Activated T-cell treated with anti-CD3 and anti-CD28 coated beads, Interleukin-2, amount 50 U/mL, for 48 hours (primary cell): ENCODE results near the gene ARHGEF10L.
A peak's percentile ranks its signal among the peaks of the same experiment; 100 is the strongest.
"Not testable (repeated sequence)": the region's sequence is repeated elsewhere in the genome, so short reads cannot be mapped to it uniquely, and the experiment has no call there.

Source experiments
- DNase-seq, 2 experiments: peaks; one replicate each; pipeline ENCODE4 v3.0.0-alpha.2; 2020

The ARHGEF10L gene

DNA sequence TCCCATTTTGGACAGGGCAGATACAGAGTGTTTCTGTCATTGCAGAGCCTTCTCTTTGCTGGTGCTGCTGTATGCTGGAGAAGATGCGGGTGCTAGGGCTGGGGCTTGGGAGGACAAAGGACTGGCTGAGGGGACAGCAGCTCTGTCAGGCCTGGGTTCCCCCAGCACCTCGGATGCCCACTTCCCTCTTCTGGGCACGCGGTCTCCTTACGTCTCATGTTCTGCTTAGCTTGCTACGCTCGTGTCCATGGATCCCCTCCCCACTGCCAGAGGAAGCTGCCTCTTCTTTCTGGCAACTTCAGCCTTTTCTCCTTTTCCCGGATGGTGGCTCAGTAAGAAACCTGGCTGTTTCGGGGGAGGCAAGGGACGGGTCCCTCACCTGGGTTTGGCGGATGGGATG, 75.7 kb downstream of the ARHGEF10L start:
- DNase-seq: no peak

DNA sequence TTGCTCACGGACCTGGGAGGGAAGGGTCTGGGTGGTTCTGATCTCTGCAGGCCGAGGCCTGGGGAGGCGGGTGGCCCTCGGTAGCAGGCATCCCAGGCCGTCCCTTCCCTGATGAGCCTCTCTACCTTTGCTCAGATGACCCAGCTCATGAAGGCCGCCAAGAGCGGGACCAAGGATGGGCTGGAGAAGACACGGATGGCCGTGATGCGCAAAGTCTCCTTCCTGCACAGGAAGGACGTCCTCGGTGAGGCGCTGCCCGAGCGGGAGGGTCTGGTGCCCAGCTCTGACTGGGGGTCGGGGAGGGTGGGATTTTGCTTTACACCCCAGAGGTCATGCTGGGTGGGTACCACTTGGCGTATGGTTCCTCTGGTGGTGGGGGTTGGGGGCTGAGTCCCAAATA, 76.5 kb downstream of the ARHGEF10L start:
- no peak for DNase-seq

- DNase-seq: no peak
Measured at GRCh38 chr1:17616731-17617279, 77.3 kb downstream of the ARHGEF10L start.

DNA sequence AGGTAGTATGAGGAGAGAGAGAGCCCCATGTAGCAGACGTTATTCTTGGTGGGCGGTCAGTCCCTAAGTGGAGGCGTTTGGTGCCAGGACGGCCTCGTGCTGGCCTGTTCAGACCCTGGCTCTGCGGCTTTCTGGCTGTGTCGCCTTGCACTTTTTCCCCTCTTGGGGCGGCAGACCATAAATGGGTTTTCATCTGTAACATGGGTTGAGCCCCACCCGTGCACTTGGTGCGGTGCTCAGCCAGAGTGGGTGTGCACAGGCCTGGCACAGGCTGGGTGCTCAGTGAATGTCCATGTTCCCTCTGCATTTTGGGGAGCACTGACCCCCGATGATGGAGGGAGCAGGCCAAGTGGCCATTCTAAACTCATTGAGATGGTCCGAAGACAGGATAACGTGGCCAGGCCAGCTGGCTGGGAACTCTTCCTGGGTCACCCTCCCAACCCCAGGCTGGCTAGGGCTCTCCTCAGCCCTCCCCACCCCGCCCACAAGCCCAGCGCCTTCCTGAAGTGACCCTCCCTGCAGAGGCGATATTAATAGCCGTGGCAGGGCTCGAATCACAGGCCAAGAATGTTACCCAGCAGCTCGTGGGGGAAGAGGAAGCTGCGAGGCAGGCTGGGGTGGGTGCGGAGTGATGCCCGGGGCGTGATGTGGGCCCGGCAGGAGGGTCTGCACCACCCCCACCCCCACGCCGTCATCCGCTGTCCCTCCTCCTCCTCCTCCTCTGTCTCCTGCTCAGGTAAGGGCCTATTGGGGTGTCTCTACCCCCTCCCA, 78.5 kb downstream of the ARHGEF10L start:
- DNase-seq: no peak

DNA sequence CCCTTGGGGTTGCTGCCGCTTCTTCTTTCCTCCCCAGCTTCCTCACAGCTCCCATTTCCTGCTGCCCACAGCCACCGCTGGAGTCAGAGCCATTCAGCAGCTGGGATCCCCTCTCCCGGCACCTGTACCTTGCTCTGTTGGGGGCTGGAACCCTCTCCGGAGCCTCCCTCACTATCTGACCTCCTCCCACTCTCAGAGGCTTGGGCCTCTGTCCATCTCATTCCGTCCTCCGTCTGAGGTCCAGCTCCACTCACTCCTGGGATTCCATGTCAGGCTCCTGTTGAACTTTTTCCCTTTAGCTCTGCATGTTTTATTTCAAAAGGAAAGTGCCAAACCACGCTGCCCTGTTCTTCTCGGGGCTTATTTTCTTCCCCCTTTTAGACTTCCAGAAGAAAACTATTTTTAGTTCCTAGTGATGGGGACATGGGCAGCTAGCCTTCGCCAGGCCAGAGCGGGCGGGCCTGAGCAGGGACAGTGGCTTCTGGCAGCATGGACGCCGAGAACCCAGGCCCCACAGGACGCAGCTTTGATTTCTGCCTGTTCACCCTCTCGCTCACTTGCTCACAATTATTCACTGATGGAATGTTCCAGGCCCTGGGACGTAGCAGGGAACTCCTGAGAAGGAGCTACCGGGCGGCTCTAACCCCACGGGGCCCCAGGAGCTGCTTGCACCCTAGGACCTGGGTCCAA, 79.2 kb downstream of the ARHGEF10L start:
- DNase-seq: no peak

DNA sequence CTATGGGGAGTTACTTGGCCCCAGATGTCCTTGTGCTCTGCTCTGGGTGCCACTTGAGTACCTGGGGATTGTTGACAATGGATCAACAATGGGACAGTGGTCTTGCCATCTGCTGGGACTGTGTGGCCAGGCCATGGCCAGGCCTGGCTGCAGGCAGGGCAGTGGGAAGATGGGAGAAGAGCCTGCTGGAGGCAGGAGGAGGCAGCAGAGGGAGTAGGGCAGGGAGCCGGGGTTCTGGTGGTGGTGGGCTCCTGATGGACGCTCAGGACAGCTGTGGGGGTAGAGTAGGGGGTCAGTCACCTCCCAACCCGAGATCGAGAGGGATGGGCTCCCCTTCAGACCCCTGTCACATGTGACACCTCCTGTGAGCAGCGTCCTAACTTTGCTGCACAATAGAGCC, 81.0 kb downstream of the ARHGEF10L start:
- DNase-seq: no peak

DNA sequence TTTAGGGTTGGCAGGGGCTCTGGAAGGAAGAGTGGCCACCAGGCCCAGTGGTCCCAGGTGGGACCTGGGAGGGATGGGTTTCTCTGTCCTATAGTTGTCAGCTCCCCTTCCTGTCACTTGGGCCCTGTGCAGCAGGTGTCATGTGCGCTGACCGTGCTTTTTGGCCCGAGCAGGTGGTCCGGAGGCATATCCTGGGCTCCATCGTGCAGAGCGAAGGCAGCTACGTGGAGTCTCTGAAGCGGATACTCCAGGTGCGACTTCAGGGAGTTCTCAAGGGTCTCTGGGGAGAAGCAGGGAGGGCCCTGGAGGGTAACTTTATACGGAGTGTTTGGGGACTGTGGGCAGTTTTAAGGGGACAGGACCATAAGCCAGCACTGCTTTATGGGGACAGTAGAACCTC, 82.2 kb downstream of the ARHGEF10L start:
- DNase-seq: no peak

DNA sequence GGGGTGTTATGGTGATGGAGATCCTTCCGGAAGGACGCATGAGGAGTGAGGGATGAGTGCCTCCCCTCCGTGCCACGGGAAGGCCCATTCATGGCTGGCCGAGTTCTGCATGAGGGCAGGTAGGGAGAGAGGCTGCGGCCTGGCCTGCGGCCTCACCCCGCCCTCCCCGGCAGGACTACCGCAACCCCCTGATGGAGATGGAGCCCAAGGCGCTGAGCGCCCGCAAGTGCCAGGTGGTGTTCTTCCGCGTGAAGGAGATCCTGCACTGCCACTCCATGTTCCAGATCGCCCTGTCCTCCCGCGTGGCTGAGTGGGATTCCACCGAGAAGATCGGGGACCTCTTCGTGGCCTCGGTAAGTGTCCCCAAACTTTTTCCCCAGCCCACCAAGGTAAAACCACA, 83.3 kb downstream of the ARHGEF10L start:
- no peak for DNase-seq

DNA sequence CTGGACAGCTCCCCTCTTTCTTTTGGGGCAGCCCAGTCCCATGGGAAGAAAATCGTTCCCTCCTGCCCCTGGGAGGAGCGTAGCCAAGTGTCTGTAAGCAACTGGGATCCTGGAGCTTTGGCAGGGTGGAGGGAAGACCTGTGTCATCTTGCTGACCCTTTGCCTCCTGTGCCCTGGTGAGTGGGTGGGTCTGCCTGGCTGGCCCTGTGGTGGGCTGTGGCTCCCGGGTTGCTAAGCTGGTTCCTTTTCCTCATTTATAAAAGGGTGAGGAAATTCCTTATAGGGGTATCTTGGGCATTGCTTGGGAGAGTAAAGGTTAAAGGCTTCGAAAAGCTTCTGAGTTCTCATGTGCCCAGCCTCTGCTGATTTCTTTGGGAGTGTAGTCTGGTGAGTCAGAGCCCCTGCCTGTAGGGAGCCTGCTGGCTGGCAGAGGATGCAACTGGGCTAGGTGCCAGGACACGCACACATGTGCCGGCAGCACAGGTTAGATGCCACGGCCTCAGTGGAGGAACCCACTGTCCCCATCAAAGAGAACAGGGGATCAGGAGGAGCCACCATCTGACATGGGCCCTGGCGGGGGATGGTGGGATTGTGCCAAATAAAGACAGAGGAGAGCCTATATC, 85.2 kb downstream of the ARHGEF10L start:
- no peak for DNase-seq

GRCh38 chr1:17627239-17628052, 87.9 kb downstream of the ARHGEF10L start:
- DNase-seq: no peak

DNA sequence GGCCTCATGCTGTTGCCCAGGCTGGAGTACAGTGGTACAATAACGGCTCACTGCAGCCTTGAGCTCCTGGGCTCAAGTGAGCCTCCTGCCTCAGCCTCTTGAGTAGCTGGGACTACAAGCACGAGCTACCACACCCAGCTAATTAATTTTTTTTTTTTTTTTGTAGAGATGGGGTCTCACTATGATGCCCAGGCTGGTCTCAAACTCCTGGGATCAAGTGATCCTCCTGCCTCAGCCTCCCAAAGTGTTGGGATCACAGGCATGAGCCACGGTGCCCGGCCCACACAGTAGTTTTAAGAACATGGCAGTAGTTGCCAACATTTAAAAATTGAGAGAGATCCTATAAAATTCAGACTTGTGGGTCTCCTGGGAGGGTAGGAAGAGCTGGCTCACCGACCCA, 89.5 kb downstream of the ARHGEF10L start:
- DNase-seq: not testable (repeated sequence)

DNA sequence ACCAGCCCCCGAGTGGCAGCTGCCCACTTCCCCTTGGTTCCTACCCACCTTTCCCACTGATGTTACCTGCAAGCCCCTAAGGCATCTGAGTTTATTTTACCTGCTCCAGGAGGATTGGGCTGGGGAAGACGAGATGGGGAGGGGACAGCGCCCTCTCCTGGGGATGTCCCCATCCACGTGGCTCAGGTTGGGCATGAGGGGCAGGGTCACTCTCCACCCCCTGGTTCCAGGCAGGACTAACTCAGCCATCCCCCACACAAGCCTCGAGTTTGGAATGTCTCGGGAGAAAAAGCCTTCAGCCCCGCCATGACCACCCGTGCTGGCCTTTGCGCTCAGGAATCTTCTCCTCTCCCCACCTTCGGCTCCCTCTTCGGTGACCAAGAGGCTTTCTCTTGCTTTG, 90.0 kb downstream of the ARHGEF10L start:
- peak in 1 of 2 experiments; percentile 17 for DNase-seq

DNA sequence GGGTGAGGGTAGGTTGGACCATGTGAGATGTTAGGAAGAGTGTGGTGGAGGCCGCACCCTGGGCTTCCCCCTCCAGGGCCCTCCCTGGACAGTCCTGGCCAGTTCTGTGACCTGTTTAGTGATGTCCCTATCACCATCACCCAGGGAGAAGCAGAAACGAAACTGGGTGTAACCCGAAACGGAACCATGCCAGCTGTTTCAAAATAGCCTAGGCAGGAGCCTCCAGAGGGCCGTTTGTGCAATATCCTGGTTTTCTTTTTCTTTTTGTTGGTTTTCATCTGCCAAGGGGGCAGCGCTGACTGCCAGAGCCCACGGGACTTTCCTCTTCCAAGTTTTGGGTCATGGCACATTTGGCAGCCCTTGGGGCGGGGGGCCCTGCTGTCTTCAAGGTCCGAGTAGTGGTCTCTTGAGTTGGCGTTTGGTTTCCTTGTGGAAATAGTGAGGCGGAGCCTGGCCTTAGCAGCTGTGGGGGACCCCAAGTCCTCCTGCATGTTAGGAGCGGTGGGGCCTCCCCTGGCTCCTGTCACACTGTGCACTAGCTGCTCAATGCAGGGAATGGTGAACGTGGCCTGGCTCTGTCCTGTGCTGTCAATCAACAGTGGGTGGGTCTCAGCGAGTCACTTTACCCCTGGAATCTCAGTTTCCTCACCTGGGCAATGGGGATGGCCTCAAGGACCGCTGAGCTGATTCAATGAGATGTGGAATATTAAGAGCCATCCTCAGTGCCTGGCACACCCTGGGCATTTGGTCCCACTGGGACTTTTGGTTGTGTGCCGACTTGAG, 90.7 kb downstream of the ARHGEF10L start:
- no peak for DNase-seq

DNA sequence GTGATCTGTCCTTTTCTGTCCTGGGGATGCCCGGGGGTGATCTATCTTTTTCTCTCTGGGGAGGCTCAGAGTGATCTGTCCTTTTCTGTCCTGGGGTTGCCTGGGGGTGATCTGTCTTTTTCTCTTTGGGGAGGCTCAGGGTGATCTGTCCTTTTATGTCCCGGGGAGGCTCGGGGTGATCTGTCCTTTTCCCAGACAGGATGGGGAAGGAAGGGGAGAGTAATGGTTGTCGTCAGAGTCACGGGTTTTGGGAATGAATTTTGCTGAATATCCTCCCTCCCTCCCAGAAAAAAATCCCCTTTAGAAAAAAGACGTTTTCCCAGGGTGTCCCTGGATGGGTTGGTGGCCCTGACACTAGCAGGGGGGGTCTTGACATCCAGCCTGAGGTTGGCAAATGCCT, 91.5 kb downstream of the ARHGEF10L start:
- DNase-seq: no peak

DNA sequence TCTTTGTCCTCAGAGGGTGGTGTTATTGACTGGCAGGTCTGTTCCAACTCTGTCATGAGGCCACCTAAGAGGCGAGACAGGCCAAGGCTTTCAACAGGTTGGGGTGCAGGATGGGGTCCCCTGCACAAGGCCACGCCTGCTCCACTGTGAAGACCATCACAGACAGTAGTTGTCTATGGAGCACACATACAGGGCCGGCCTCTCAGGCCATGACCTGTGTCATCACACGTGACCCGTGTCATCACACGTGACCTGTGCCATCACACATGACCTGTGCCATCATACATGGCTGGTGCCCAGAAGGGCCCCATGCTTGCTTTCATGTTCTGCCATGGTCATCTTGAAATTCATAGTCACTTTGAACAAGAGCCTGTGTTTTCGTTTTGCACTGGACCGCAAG, 91.9 kb downstream of the ARHGEF10L start:
- no peak for DNase-seq

DNA sequence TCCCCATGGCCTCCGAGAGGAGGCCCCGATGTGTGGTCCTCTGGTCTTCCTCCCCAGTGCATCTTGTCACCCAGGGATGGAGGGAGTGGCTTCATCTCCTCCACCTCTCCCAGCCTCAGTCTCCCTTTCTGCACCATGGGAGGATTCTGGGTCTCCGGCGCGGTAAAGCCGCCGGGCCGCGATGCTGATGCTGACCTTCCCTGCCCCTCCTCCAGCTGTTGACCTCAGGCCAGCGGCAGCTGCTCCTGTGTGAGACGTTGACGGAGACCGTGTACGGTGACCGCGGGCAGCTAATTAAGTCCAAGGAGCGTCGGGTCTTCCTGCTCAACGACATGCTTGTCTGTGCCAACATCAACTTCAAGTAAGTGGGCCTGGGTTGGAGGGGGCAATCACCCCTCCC, 92.6 kb downstream of the ARHGEF10L start:
- DNase-seq: no peak

- DNase-seq: no peak
Measured at GRCh38 chr1:17632541-17633184, 93.2 kb downstream of the ARHGEF10L start.

- DNase-seq: no peak
Measured at GRCh38 chr1:17633654-17634053, 94.2 kb downstream of the ARHGEF10L start.

DNA sequence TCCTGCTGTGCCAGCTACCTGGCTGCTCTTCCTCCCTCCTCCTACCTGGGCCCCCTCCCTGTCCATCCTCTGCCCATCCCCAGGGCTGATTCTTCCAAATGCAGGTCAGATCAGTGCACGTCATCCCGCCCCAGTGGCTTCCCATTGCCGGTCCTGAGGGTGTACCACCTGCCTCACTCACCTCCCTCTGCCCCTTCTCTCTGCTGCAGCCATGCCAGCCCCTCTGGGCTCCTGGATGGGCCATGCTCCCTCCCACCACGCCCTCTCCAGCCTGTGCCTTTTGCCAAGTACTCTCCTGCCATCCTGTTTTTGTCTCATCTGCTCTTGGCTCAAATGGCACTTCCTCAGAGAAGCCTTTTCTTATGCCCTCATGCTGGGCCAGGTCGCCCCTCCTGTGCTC, 95.8 kb downstream of the ARHGEF10L start:
- no peak for DNase-seq

DNA sequence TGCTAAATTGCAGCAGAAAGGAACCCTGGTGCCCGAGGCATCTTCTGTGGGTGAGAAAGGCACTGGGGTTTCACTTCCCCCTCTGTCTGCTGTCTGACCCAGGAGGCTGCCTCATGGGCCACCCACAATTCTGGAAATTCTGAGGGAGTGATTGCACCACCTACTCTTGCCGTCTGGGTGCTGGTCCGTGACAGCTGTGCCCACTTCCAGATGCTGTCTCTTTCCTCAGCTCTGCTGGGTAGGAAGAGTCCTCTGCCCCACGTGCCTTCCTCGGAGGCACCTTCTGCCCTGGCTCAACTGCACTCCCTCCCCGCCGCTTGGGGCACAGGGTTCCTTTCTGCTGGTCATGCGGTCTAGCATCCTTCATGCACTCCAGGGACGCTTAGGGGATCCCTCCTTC, 96.3 kb downstream of the ARHGEF10L start:
- DNase-seq: no peak

DNA sequence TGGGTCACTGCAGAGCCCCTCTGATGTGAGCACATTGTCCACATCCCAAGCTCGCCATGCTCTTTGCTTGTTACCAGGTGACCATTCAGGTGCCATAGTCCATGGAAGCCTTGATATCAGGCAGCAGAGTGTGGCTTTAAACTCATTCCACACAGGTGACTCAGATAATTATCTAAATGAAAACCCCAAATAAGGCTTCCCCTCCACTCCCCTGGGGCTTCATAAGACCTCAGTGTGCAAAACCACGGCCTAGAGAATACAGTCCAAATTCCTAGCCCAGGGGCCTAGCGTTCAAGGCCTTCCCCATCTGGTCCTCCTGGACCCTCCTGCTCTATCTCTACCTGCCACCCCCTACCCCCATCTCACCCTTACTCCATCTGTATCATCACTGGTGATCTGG, 97.1 kb downstream of the ARHGEF10L start:
- no peak for DNase-seq

GRCh38 chr1:17637055-17637454, 97.6 kb downstream of the ARHGEF10L start:
- DNase-seq: no peak
